NCI-H187 treated with DMSO at 0.1 percent for 48 hours (cell line): ENCODE data around the gene ABCC5.

Experiments
- DNase-seq: peaks from one replicate; lab custom pipeline; 2025; lab: John Stamatoyannopoulos, UW

ABCC5 gene

DNA sequence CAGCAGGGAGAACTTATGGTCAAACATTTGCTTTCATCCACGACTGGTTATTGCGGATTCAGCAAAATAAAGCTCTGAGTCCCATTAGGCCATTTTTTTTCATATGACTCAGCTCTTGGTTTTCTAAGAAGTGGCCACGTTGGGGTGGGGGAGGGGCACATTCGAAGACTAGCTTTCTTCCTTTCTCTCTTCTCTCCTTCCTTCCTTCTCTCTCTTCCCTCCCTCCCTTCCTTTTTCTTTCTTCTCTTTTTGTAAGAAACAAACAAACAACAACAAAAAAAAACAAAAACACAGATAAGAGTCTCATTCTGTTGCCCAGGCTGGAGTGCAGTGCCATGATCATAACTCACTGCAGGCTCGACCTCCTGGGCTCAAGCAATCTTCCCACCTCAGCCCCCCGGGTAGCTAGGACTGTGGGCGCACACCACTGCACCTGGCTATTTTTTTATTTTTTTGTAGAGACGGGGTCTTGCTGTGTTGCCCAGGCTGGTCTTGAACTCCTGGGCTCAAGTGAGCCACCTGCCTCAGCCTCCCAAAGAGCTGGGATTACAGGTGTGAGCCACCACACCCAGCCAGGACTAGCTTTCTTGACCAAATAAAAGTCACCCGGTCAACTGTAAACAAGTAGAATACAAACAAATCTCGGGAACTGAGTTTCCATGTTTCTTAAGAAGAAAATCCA, 41.6 kb downstream of the ABCC5 start:
- DNase-seq = no peak

DNA sequence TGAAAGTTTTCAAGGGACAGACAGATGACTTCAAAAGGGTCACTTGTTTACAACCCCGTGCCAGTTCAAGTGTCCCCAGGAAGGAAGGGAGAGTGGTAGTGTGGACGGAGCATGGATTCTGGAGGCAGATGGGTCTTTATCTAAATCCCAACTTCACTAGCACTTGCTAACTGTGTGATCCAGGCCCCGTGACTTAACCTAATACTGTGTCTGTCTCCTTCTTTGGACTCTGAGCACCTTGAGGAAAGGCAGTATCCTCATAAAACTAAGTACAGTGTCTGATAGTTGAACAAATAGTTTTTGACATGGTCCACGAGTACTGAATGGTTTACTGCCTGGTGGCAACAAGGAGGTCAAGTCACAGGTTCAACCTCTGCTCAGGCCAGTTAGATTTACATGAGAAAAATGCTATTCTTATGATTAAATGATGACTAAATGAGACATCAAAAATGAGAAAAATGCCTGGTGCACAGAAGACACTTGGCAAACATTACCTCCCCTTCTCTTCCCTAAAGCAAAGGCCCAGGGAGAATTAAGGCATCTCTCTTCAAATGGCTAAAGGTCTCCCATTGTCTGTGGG, 48.9 kb downstream of the ABCC5 start:
- DNase-seq = no peak

DNA sequence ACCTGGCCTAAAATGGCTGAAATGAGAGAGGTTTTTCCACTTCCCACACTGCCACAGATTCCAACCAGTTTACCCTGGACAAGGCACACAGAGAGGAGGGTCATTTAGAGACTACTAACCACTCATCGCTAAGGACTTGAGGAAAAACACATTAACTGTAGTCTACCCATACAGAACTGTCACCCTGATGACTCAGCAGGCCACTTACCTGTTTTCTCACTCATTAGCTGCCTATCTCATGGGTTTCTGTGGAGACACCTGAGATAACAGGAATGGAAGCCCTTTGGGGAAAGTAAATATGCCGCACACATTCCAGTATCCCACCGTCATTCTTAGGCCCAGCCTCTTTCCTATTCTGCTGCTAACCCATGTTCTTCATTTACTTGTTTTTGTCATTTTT, 50.0 kb downstream of the ABCC5 start:
- no peak for DNase-seq

DNA sequence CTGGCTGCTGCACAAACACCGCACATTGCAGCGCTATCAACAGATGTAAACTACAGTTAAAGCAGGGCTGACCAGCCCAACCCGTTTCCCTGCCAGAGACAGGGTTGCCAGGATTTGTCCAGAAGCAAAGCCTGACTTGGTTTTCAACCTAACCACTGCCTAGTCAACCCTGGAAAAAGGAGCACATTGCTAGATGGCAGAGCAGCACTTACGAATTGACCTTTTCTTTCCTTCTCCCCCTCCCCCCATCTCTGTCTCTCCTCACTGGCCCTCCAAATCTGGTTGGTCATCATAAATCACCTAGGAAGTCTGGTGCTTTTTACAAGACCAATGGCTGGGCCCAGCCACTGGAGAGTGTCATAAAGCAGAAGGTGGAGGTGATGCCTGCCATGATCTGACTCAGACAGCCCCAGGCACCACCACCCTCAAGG, 51.3 kb downstream of the ABCC5 start:
- DNase-seq = no peak

DNA sequence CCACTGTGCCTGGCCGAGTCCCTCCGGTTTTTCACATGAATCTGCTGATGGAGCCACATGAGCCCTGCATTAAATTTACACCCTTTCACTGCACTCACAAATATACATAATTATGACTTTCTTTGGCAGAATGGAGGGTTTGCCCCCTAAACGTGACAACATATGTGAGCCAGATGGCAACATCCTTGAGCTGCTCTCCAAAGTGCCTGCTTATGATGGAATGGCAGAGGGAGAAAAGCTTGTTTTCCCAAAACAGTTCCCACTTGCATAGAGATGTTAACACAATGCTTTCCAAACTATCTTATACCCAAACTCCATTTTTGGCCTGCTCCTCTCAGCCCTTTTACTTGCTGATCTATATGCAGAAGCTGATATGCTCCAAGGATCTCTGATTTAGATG, 54.9 kb downstream of the ABCC5 start:
- DNase-seq = no peak

DNA sequence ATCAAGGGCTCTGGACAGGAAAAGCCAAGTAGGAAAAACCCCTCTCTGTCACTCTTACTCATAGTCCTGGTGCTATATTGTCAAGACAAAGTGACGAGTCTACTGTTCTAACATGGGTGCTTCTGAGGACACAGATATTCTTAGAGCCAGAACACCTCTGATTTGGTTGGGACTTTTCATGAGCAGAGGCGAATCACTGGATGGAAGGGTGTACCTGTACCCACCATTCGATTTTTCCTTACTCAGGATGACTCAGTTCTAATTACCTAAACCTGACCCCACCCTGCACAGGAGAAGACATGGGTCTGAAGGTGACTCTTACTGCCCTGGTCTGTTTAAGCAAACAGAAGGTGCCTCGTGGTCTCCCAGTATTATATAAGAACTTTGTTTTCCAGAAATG, 58.5 kb downstream of the ABCC5 start:
- no peak for DNase-seq

DNA sequence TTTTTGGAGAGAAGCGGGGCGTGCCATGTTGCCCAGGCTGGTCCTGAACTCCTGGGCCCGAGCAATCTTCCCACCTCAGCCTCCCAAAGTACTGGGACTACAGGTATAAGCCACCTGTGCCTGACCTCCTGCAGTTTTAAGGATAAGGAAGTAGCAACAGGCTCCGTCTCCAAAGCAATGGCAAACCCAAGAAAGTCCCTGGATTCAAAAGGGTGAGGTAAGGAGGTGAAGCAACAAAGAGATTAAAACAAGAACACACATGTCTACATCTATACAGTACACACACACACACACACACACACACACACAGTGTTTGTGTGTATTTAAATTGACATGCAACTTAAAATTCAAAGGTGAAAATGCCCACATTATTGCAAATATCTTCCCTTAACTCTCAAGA, 58.9 kb downstream of the ABCC5 start:
- no peak for DNase-seq

DNA sequence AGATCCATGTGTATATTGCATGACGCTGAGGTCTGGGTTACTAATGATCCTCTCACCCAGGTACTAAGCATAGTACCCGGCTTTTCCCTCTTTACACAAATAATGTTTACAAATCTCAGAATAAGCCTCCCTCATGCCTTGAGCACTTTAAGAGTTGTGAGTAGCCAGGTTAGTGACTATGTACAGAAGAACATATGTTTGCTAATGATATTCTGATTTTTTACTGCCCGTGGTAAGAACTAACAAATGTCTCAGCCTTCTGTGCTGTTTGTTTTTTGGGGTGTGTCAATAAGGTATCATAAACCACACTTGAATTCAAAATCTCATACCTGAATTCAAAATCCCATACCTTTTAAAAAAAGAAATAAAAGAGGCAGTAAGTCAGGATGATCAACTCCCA, 59.5 kb downstream of the ABCC5 start:
- no peak for DNase-seq

DNA sequence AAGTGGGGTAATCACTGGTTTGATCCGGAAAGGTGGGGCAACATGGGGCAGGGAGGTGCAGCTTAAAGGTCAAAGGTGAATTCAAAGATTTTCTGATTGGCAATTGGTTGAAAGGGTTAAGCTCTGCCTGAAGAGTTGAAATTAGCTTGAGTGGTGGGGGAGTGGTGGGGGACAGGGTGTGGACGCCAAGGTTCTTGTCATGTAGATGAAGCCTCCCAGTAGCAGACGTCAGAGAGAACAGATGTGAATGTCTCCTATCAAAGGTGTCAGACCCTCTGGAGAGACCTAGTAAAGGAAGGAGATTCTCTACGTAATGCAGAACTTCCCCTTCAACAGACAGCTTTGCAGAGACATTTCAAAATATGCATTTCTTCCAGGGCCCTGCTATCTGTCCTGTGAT, 62.8 kb downstream of the ABCC5 start:
- DNase-seq = no peak

DNA sequence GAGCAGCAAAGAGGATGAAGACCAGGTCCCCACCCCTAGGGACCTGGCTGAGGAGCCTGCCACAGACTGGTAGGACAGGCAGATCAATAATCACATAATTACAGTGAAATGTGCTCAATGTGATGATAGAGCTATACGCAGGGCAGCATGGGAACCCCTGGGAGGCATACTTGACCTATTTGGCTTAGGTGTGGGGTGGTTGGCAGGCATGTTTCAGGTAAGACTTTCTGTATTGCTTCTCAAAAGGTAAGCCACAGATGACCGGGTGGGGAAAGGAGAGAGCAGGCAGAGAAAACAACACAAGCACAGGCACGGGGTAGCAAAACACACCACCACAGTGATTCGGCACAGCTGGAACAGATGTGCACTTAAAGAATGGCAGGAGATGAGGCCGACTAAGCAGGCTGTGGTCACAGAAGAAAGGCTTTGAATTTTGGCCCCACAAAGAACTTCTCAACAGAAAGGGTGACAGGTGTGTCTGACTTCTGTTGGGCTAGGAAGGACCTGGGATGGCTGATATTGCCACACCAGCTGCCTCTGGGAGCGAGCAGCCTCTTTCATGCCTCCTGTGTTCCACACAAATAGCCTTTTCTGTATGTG, 64.1 kb downstream of the ABCC5 start:
- no peak for DNase-seq

DNA sequence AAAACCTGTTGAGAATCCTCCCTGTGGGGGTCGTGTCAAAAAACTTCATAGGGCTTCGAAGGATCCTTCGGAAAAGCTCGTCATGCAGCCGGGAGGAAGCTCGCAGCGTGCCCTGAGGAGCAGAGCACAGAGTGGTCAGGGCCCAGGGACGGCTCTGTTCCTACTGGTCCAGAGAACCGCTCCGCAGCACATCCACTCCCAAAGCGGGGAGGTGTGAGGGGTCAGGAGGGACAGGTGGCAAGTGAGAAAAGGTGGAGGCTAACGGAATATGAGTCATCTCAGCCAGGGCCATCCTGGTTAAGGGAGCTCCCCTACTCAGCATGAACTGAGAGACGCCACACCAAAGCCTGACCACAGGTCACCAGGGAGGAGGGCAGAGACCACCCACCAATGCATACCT, 66.2 kb downstream of the ABCC5 start:
- no peak for DNase-seq

DNA sequence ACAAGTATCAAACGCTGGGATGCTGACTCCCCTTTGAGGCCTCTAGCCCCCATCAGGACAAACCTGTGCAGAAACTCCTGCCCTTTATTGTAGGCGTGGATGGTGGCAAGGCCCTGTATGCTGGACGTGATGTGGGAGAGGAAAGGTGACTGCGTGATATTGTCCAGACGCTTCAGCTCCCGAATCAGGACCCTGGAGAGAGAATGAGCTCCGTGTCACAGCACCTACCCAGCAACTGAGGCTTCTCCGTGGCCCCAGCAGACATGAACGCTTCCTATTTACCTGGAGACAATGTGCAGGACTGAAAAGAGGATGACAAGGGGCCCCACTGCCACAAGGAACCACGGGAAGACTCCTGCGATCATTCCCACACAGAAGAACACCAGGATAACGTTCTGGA, 68.0 kb downstream of the ABCC5 start:
- DNase-seq = no peak

DNA sequence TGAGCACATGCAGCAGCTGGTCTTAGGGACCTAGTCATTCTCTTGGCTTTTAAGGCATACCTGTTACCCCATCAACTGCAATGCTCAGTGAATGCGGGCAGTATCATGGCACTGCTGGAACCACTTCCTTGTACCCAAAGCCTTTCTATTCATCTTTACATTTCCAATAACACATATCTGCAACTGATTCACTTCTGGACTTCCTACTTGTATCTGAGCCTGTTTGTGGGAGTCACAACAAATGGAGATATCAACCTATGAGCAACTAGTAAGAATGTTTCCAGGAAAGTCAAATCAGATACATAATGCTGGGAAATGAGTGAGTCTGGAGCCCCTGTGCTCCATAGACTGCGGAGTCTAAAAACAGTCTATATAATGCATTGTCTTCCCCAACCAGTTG, 71.6 kb downstream of the ABCC5 start:
- no peak for DNase-seq

DNA sequence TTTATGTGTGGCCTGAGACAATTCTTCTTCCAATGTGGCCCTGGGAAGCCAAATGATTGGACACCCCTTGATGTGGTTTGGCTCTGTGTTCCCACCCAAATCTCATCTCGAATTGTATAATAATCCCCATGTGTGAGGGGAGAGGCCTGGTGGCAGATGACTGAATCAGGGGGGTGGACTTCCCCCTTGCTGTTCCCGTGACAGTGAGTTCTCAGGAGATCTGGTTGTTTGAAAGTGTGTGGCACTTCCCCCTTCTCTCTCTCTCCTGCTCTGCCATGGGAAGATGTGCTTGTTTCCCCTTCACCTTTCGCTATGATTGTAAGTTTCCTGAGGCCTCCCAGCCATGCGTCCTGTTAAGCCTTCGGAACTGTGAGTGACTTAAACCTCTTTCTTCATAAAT, 72.9 kb downstream of the ABCC5 start:
- no peak for DNase-seq

DNA sequence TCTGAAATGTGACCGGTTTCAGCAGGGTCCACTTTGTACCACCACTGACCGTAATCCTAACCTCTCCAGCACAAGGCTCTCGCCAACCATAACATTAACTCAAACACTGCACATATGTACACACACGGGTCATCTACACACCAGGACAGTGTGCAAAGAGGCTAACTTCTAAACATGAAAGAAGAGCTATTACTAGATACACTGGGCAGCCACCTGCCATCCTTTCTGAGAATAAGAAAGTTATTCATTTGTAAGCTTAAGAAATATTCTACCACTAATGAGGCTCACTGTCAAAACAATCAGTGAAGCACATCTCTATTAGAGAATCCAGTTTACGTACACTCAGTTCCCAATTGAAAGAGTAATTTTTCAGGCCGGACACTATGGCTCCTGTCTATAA, 73.9 kb downstream of the ABCC5 start:
- no peak for DNase-seq

DNA sequence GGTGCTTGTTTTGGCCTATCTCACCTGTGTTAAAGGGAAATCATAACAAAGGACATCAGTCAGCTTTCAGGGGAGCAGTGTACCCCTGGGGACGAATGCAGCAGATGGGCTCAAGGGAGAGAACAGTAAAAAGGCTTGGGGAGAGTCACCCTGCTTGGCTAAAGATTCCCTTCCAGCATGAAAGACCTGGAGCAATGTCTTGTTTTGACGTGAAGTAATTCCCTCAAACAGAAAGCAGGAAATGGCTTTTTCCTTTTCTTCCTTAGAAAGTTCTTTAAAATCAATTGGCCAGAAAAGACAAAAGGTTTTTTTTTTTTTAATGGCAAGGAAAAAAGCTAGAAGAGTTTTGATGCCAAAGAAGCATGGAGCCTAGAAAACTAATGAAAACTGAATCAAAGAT, 76.5 kb downstream of the ABCC5 start:
- no peak for DNase-seq

DNA sequence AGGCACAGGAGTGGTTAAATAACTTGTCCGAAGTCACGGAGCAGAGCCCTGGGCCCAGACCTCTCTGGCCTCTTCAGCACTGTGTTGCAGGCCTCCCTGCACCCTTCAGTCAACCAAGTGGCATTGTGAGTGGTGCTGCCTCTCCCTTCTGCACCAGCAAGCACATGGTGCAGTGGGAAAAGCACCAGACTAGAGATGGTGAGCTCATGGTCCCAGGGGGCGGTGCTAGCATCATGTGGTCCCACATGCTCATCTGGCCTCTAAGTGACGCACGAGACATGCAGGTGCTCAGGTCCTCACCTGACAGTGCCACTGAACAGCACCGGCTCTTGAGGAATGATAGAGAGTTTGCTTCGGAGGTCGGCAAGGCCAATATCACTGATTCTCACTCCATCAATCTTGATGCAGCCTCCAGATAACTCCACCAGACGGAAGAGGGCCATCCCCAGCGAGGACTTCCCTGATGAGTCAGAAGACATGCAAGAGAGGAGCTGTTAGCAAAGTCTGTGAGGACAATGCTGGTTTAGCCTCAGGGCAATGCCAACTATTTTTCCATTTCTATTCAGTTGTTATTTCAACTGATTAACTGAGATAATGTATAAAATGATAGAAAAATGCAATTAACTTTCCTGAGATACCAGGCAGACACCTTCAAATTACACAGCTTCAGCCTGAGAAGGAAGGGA, 79.9 kb downstream of the ABCC5 start:
- DNase-seq = no peak

DNA sequence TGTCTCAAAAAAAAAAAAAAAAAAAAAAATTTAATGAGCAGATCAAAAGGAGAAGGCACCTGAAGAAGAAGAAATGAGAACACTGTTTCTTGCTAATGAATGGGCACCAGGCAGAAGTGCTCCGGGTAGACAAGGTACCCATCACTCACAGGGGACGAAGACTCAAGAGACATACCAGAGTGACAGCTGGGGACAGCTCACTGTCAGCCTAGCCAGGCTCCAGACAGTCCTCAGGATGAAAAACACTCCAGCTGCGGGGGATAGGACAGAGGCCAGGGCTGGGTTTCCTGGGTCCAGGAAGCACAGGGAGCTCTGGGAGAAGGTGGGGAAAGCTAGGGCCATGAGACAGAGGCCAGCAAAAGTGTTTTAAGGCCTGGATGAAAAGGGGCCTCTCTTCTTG, 84.5 kb downstream of the ABCC5 start:
- DNase-seq = no peak

DNA sequence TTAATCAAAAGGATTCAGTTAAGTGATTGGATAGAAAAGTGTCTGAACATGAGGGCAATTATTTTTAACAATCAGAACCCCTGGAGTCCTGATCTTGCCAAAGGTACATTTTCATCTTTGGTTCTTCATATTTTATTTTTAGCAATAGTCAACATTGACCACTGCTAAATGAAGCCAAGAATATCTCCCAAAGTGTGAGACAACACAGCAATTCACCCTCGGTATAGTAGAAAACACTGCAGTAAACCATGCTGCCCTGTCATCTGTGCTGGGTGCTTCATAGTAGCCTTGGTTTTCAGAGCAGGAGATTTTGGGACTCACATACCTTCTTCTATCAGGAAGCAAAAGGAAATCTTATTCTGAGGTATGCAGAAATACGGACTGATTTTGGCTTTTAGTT, 85.8 kb downstream of the ABCC5 start:
- no peak for DNase-seq

DNA sequence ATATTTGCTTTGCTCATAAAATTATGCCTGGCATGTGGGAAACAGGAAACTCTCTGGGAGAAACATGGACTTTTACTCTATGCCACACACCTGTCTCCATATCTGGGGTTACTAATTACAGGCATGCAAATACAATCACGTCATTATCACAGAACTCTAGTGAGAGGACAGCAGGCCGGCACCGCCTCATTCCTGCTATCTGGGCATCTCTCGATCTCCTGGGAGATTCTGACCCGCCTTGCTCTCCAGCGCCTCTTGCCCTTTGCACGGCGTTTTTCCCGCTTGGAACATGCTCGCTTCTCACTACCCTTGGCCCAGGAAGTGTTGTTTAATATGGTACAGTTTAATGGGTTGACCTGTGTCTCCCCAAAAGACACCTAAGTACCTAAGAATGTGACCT, 87.6 kb downstream of the ABCC5 start:
- no peak for DNase-seq

DNA sequence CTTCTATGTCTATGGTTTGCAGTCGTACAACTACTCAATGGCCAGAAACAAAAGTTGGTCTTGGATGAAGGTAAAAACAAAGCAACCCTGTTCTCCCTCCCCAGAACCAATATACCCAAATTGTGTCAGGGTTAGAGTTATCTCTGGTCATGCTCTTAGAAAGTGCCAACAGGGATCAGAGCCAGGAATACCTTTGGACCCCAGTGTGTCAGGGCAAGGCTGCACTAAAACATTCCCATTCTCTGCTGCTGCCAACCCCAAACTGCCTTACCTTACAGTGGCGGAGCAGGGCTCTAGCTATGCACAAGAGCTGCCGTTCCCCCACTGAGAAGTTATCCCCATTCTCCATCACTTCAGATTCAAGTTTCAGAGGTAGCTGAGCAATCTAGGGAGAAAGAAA, 90.6 kb downstream of the ABCC5 start:
- no peak for DNase-seq

DNA sequence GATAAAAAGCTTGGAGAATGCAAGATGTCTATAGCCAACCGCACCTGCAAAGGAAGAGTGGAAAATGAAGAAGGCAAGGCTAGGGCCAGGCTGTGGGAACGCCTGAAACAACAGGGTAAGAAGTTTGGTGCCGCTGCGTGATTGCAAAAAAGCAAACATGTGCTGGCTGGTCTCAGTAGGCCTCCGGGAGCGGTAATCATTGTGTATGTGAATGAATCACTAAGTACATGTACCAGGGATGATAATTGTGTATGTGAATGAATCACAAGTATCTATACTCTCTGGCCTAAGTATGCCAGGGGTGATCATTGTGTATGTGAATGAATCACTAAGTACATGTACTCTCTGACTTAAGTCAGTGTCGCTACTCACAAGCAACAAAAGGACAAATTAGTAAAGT, 92.7 kb downstream of the ABCC5 start:
- no peak for DNase-seq

DNA sequence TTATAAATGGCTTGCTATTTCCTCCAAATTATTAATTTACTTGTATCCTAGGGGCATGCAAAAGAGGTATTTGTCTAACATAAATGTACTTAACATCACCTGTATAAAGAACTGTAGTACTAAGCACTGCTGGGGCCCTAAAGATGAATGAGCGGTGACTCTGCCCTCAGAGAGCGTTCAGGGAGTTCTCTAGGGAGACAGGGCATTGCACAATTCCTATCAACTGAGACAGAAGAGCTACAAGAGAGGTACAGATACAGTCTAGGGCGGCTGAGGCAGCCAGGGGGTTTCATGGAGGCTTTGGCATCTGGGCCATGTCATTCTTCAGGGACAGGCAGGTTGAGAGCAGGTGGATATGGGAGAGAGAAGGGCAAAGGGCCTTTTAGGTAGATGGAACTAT, 93.1 kb downstream of the ABCC5 start:
- DNase-seq = no peak
